ENCODE results near the gene SOS2. TPM values are rescaled to one million over a fixed set of nuclear protein-coding genes. Genes with fewer than 3 reads are reported as not detected.

SOS2 gene
- total RNA-seq, 3 donors from 2014 or later (not counting 1 experiment from before 2014, with no cell fraction given): 64.7 to 82.2 (median 69.5) TPM

DNA sequence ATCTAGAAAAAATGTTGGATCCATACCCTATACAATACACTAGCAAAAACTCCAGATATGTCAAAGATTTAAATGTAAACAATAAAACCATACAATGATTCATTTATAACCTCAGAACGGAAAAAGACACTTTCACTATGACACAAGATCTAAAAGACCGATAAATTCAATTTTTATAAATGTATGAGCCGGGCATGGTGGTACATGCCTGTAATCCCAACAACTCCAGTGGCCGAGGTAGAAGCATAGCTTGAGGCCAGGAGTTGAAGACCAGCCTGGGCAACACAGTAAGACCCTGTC is 2.5 kb upstream of the SOS2 start:
- ATAC-seq (no peak), DNase-seq (peak in 1 of 2 donors; percentile 22)
- Histone ChIP-seq H3K27me3 (ENCODE audit: control insufficient read depth, insufficient read depth, low read length) (no peaks in the 10 kb centered on the region), H3K9me3 (ENCODE audit: control insufficient read depth, insufficient read depth, low read length) (no peaks in the 10 kb centered on the region), H3K27ac (ENCODE audit: low read length) (no peak overlapping the region), H3K4me3 (ENCODE audit: low read length) (no peak overlapping the region), H3K36me3 (ENCODE audit: control insufficient read depth, insufficient read depth, low read length) (no peaks in the 10 kb centered on the region), H3K4me1 (ENCODE audit: control insufficient read depth, insufficient read depth, low read length) (peaks cover 14% of the 10 kb centered on the region)
- peak overlapping the region; percentile 21 for H3K4me3 Mint-ChIP-seq
- no peak overlapping the region for H3K27ac Mint-ChIP-seq
- H3K9me3 Mint-ChIP-seq: no peaks in the 10 kb centered on the region
- peaks cover 20 to 25% of the 10 kb centered on the region in 2 donors for H3K4me1 Mint-ChIP-seq
- intact Hi-C loops (cut with micrococcal nuclease): loop anchor here (5.0 kb wide), 3 partner anchors 78 to 372 kb away; partner anchors contain the start of genes CDKL1, DMAC2L and L2HGDH
- WGBS (ENCODE audit: insufficient coverage): 78% methylated on average over 4 of the region's 4 CpGs
- TF ChIP-seq, protein P1, sequence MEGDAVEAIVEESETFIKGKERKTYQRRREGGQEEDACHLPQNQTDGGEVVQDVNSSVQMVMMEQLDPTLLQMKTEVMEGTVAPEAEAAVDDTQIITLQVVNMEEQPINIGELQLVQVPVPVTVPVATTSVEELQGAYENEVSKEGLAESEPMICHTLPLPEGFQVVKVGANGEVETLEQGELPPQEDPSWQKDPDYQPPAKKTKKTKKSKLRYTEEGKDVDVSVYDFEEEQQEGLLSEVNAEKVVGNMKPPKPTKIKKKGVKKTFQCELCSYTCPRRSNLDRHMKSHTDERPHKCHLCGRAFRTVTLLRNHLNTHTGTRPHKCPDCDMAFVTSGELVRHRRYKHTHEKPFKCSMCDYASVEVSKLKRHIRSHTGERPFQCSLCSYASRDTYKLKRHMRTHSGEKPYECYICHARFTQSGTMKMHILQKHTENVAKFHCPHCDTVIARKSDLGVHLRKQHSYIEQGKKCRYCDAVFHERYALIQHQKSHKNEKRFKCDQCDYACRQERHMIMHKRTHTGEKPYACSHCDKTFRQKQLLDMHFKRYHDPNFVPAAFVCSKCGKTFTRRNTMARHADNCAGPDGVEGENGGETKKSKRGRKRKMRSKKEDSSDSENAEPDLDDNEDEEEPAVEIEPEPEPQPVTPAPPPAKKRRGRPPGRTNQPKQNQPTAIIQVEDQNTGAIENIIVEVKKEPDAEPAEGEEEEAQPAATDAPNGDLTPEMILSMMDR (IDR thresholded peaks at IDR 0.05): no peak
- no peaks in the 10 kb centered on the region for H3K27me3 Mint-ChIP-seq (ENCODE audit: low read depth in 2 of 2)
- H3K36me3 Mint-ChIP-seq: no peaks in the 10 kb centered on the region

DNA sequence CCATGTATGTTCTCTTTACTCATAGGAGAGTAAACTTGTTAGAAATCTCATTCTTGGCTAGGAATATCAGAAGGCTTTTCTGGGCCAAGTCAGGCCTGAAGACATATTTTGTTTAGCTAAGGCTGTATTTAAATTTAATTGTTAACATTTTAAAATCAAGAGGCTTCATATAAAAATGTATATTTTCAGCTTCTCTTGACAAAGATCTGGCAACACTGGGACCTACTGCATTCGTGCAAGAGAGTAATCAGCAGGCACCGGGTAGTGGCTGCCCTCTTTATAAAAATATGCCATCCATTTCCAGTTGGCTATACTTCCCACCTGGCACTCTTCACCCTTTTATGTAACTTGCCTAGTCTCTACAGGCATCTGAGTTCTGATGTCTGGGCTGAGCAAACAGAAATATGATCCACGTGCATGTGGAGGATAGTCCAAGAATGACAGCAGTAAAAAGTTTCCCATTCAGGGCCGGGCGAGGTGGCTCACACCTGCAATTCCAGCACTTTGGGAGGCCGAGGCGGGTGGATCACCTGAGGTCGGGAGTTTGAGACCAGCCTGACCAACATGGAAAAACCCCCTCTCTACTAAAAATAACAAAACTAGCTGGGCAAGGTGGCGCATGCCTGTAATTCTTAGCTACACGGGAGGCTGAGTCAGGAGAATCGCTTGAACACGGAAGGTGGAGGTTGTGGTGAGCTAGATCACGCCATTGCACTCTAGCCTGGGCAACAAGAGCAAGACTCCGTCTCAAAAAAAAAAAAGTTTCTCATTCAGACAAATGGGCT is 2.0 kb upstream of the SOS2 start:
- H3K4me3 Mint-ChIP-seq: peak overlapping the region; percentile 73
- TF ChIP-seq, protein P1 (IDR thresholded peaks at IDR 0.05): no peak
- intact Hi-C loops (cut with micrococcal nuclease): loop anchor here (5.0 kb wide), 3 partner anchors 79 to 371 kb away; partner anchors contain the start of genes CDKL1, DMAC2L and L2HGDH
- Histone ChIP-seq H3K27me3 (ENCODE audit: control insufficient read depth, insufficient read depth, low read length) (no peaks in the 10 kb centered on the region), H3K36me3 (ENCODE audit: control insufficient read depth, insufficient read depth, low read length) (no peaks in the 10 kb centered on the region), H3K4me1 (ENCODE audit: control insufficient read depth, insufficient read depth, low read length) (peaks cover 14% of the 10 kb centered on the region), H3K4me3 (ENCODE audit: low read length) (no peak overlapping the region), H3K27ac (ENCODE audit: low read length) (no peak overlapping the region), H3K9me3 (ENCODE audit: control insufficient read depth, insufficient read depth, low read length) (no peaks in the 10 kb centered on the region)
- peak overlapping the region in 1 of 2 donors; percentile 96 for H3K27ac Mint-ChIP-seq
- no peaks in the 10 kb centered on the region for H3K27me3 Mint-ChIP-seq (ENCODE audit: low read depth in 2 of 2)
- DNase-seq (peak in 1 of 2 donors; percentile 34), ATAC-seq (no peak)
- no peaks in the 10 kb centered on the region for H3K9me3 Mint-ChIP-seq
- peaks cover 26 to 30% of the 10 kb centered on the region in 2 donors for H3K4me1 Mint-ChIP-seq
- 81% methylated on average over 14 of the region's 14 CpGs for WGBS (ENCODE audit: insufficient coverage)
- H3K36me3 Mint-ChIP-seq: no peaks in the 10 kb centered on the region

DNA sequence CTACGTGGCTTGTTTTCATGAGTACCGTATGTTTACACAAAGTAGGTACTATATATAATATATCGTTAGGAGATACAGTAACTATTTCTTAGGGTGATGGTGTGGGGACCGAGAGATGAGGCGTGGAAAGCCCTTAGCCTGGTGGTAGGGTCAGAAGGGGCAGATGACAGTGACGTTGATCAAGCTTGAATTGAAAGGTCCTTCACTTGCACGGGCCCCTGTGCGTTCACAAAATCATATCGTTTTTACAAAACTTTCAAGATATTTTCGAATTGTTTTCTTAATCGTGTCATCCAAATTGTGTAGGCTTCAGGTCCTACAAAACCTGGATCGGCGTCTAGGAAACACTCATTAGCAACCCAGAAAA is 881 bp upstream of the SOS2 start:
- H3K36me3 Mint-ChIP-seq: no peaks in the 10 kb centered on the region
- DNase-seq (no peak), ATAC-seq (no peak)
- peak overlapping the region; percentile 89 for H3K4me3 Mint-ChIP-seq
- 65% methylated on average over 12 of the region's 13 CpGs for WGBS (ENCODE audit: insufficient coverage)
- Histone ChIP-seq H3K4me1 (ENCODE audit: control insufficient read depth, insufficient read depth, low read length) (peaks cover 14% of the 10 kb centered on the region), H3K27me3 (ENCODE audit: control insufficient read depth, insufficient read depth, low read length) (no peaks in the 10 kb centered on the region), H3K4me3 (ENCODE audit: low read length) (peak overlapping the region; percentile 65), H3K9me3 (ENCODE audit: control insufficient read depth, insufficient read depth, low read length) (no peaks in the 10 kb centered on the region), H3K36me3 (ENCODE audit: control insufficient read depth, insufficient read depth, low read length) (no peaks in the 10 kb centered on the region), H3K27ac (ENCODE audit: low read length) (peak overlapping the region; percentile 83)
- intact Hi-C loops (cut with micrococcal nuclease): loop anchor here (5.0 kb wide), 3 partner anchors 80 to 370 kb away; partner anchors contain the start of genes CDKL1, DMAC2L and L2HGDH
- H3K27ac Mint-ChIP-seq: peak overlapping the region; percentile 92 to 96
- TF ChIP-seq, protein P1 (IDR thresholded peaks at IDR 0.05): no peak
- no peaks in the 10 kb centered on the region for H3K9me3 Mint-ChIP-seq
- peaks cover 29 to 32% of the 10 kb centered on the region in 2 donors for H3K4me1 Mint-ChIP-seq
- no peaks in the 10 kb centered on the region for H3K27me3 Mint-ChIP-seq (ENCODE audit: low read depth in 2 of 2)

Measured in natural killer cell (primary cell).